ENCODE results near the gene SOX1. TPM values are rescaled to one million over a fixed set of nuclear protein-coding genes. Genes with fewer than 3 reads are reported as not detected.

Gene SOX1
- total RNA-seq, 1 donor from 2014 or later: not detected

- Histone ChIP-seq H3K9me3 (no peaks in the 10 kb centered on the region), H3K36me3 (no peaks in the 10 kb centered on the region), H3K27ac (no peak overlapping the region), H3K4me3 (no peak overlapping the region), H3K27me3 (peaks cover 69% of the 10 kb centered on the region), H3K4me1 (peaks cover 3% of the 10 kb centered on the region)
- intact Hi-C loops (cut with DNase I): no loop called here
- ATAC-seq: no peak
- no peak for DNase-seq
- no peak for TF ChIP-seq CTCF (IDR thresholded peaks at IDR 0.05)
These were observed 34.5 kb downstream of the SOX1 start for GRCh38 chr13:112101360-112101930.

- H3K4me3 ChIP-seq: no peak overlapping the region
- peaks cover 76% of the 10 kb centered on the region for H3K27me3 ChIP-seq
- DNase-seq: no peak
- peak; percentile 57 for ATAC-seq
- intact Hi-C loops (cut with DNase I): no loop called here
- H3K4me1 ChIP-seq: peaks cover 3% of the 10 kb centered on the region
- no peaks in the 10 kb centered on the region for H3K9me3 ChIP-seq
- H3K36me3 ChIP-seq: no peaks in the 10 kb centered on the region
- no peak for TF ChIP-seq CTCF (IDR thresholded peaks at IDR 0.05)
- H3K27ac ChIP-seq: no peak overlapping the region
These were observed 35.3 kb downstream of the SOX1 start for GRCh38 chr13:112102243-112102642.

- Histone ChIP-seq H3K4me1 (peaks cover 3% of the 10 kb centered on the region), H3K4me3 (no peak overlapping the region), H3K9me3 (no peaks in the 10 kb centered on the region), H3K27me3 (peaks cover 76% of the 10 kb centered on the region), H3K36me3 (no peaks in the 10 kb centered on the region), H3K27ac (no peak overlapping the region)
- no peak for ATAC-seq
- TF ChIP-seq CTCF (IDR thresholded peaks at IDR 0.05): no peak
- intact Hi-C loops (cut with DNase I): no loop called here
- DNase-seq: no peak
These were observed 36.4 kb downstream of the SOX1 start for GRCh38 chr13:112103260-112103838.

- peak; percentile 6 for ATAC-seq
- intact Hi-C loops (cut with DNase I): no loop called here
- Histone ChIP-seq H3K27me3 (peaks cover 82% of the 10 kb centered on the region), H3K4me3 (no peak overlapping the region), H3K36me3 (no peaks in the 10 kb centered on the region), H3K27ac (no peak overlapping the region), H3K4me1 (peaks cover 3% of the 10 kb centered on the region), H3K9me3 (no peaks in the 10 kb centered on the region)
- no peak for TF ChIP-seq CTCF (IDR thresholded peaks at IDR 0.05)
- no peak for DNase-seq
These were observed 37.3 kb downstream of the SOX1 start for GRCh38 chr13:112103961-112104880.

GRCh38 chr13:112104881-112105234 is 37.9 kb downstream of the SOX1 start:
- intact Hi-C loops (cut with DNase I): no loop called here
- no peaks in the 10 kb centered on the region for H3K9me3 ChIP-seq
- no peak overlapping the region for H3K4me3 ChIP-seq
- no peaks in the 10 kb centered on the region for H3K36me3 ChIP-seq
- no peak for TF ChIP-seq CTCF (IDR thresholded peaks at IDR 0.05)
- ATAC-seq: no peak
- peaks cover 85% of the 10 kb centered on the region for H3K27me3 ChIP-seq
- H3K4me1 ChIP-seq: peaks cover 3% of the 10 kb centered on the region
- DNase-seq: no peak
- no peak overlapping the region for H3K27ac ChIP-seq

All from upper lobe of right lung (tissue), 1 donor.